Sigmoid colon (tissue), 7 donors: Measurements from ENCODE around the gene HES5. TPM values are rescaled to one million over a fixed set of nuclear protein-coding genes. Genes with fewer than 3 reads are reported as not detected.

Source experiments
- DNase-seq: peaks from one replicate; pipeline ENCODE4 v3.0.0-alpha.2; 2019
- H3K27ac ChIP-seq, 4 donors: fragments of 200-600 bp; sonication (generic); one replicate each; pipeline ENCODE4 v1.5.1; 2016 to 2019; ENCODE audit warnings: mild to moderate bottlenecking in 1 of 4
- H3K27me3 ChIP-seq, 3 donors: fragments of 200-600 bp; sonication (generic); one replicate each; pipeline ENCODE4 v1.5.1; 2019; ENCODE audit warnings: mild to moderate bottlenecking in 1 of 3
- H3K36me3 ChIP-seq, 4 donors: fragments of 200-600 bp; sonication (generic); one replicate each; pipeline ENCODE4 v1.5.1; 2016 to 2019
- H3K4me1 ChIP-seq, 4 donors: fragments of 200-600 bp; sonication (generic); one replicate each; pipeline ENCODE4 v1.5.1; 2017 to 2019
- H3K4me3 ChIP-seq, 4 donors: fragments of 200-600 bp; sonication (generic); one replicate each; pipeline ENCODE4 v1.5.1; 2017 to 2019; ENCODE audit warnings: mild to moderate bottlenecking in 2 of 4, moderate library complexity in 1 of 4
- H3K9me3 ChIP-seq, 4 donors: fragments of 200-600 bp in 3 of 4; sonication (generic) in 3 of 4; one replicate each; pipeline versions ENCODE4 v1.5.1 to v1.6.1; 2013 to 2019
- CTCF ChIP-seq, 4 experiments: fragments of 450-650 bp in 3 of 4; fragments of 200-600 bp in 1 of 4; IDR thresholded peaks; one replicate each; pipeline ENCODE4 v1.5.1; 2016 to 2019; ENCODE audit warnings: antibody characterized with exemption in 4 of 4, mild to moderate bottlenecking in 3 of 4, moderate library complexity in 2 of 4
- EP300 ChIP-seq, 4 donors: sonication (generic); formaldehyde crosslinking; IDR thresholded peaks; one replicate each; pipeline ENCODE4 v1.6.1; 2017; ENCODE audit warnings: antibody characterized with exemption in 4 of 4
- POLR2A ChIP-seq, 2 donors: fragments of 450-650 bp; IDR thresholded peaks; one replicate each; pipeline ENCODE4 v1.6.1; 2016; ENCODE audit warnings: antibody characterized with exemption in 2 of 2, mild to moderate bottlenecking in 2 of 2, moderate library complexity in 2 of 2
- POLR2AphosphoS5 ChIP-seq, 4 donors: sonication (generic); formaldehyde crosslinking; IDR thresholded peaks; one replicate each; pipeline ENCODE4 v1.6.1; 2017; ENCODE audit warnings: antibody characterized with exemption in 4 of 4
- WGBS, 2 donors: extraction: QIAGEN DNeasy Blood & Tissue Kit; methylation state at CpG; one replicate each; pipeline ENCODE4 v1.1.7; 2013; 5-methylcytosine and 5-hydroxymethylcytosine counted together
- intact Hi-C: fragments of 100-400 bp; cut with DNase I; formaldehyde crosslinking; loops from one replicate; pipeline ENCODE4 v1.15.1; 2023
- polyA plus RNA-seq, 3 donors: library from polyadenylated mRNA; stranded (reverse); fragments of 200-250 nt; gene quantifications; one replicate each; pipeline ENCODE4 v1.2.3, GENCODE V29; 2013
- total RNA-seq, 4 donors: library from RNA; depleted of rRNA; stranded (reverse); fragments of >200 nt; gene quantifications; one replicate each; pipeline ENCODE4 v1.1.0, GENCODE V29; 2016
- donor health status: healthy with polysubstance abuse.
- donor health status: Bipolar disorder and iron deficiency.
- donor health status: healthy.

HES5 gene
- total and polyA plus RNA-seq, 7 donors = 0.36 to 1.2 (median 0.61) TPM; not detected in 4

GRCh38 chr1:2520206-2520605 lies 9.9 kb downstream of the HES5 start:
- H3K36me3 ChIP-seq = peaks cover 53 to 66% (median 61%) of the 10 kb centered on the region in 4 donors
- intact Hi-C loops = loop anchor here (10.0 kb wide), 1 partner anchor 125 kb away; no protein-coding TSS in a partner anchor
- no peak overlapping the region for H3K27ac ChIP-seq
- peaks cover 0 to 24% (median 24%) of the 10 kb centered on the region in 4 donors for H3K4me1 ChIP-seq
- no peaks in the 10 kb centered on the region for H3K9me3 ChIP-seq
- no peaks in the 10 kb centered on the region for H3K27me3 ChIP-seq
- TF ChIP-seq EP300 (IDR thresholded peaks at IDR 0.05) = no peak
- no peak for TF ChIP-seq CTCF (IDR thresholded peaks at IDR 0.05)
- no peak for TF ChIP-seq POLR2AphosphoS5 (IDR thresholded peaks at IDR 0.05)
- TF ChIP-seq POLR2A (IDR thresholded peaks at IDR 0.05) = no peak
- 96 to 97% methylated on average over 20 of the region's 20 CpGs for WGBS, 2 donors
- DNase-seq = no peak
- H3K4me3 ChIP-seq = no peak overlapping the region

- 93 to 95% methylated on average over 30 of the region's 30 CpGs for WGBS, 2 donors
- Histone ChIP-seq H3K27me3 (no peaks in the 10 kb centered on the region), H3K4me1 (peaks cover 0 to 19% (median 19%) of the 10 kb centered on the region in 4 donors), H3K9me3 (no peaks in the 10 kb centered on the region), H3K27ac (no peak overlapping the region), H3K36me3 (peaks cover 58 to 71% (median 66%) of the 10 kb centered on the region in 4 donors), H3K4me3 (no peak overlapping the region)
- TF ChIP-seq CTCF (IDR thresholded peaks at IDR 0.05) (no peak), EP300 (IDR thresholded peaks at IDR 0.05) (no peak), POLR2A (IDR thresholded peaks at IDR 0.05) (no peak), POLR2AphosphoS5 (IDR thresholded peaks at IDR 0.05) (no peak)
- intact Hi-C loops = loop anchor here (10.0 kb wide), 1 partner anchor 125 kb away; no protein-coding TSS in a partner anchor
- no peak for DNase-seq
Measured at GRCh38 chr1:2519729-2520128, 10.3 kb downstream of the HES5 start.

GRCh38 chr1:2519029-2519685 lies 10.9 kb downstream of the HES5 start:
- intact Hi-C loops = no loop called here
- Histone ChIP-seq H3K4me1 (peaks cover 0 to 14% (median 13%) of the 10 kb centered on the region in 4 donors), H3K27ac (no peak overlapping the region), H3K36me3 (peaks cover 60 to 76% (median 69%) of the 10 kb centered on the region in 4 donors), H3K27me3 (no peaks in the 10 kb centered on the region), H3K4me3 (no peak overlapping the region), H3K9me3 (no peaks in the 10 kb centered on the region)
- no peak for DNase-seq
- WGBS, 2 donors = 94% methylated on average over 25 of the region's 25 CpGs
- no peak for TF ChIP-seq EP300 (IDR thresholded peaks at IDR 0.05)

- no peaks in the 10 kb centered on the region for H3K27me3 ChIP-seq
- TF ChIP-seq POLR2AphosphoS5 (IDR thresholded peaks at IDR 0.05) = no peak
- TF ChIP-seq CTCF (IDR thresholded peaks at IDR 0.05) = no peak
- no peak for TF ChIP-seq EP300 (IDR thresholded peaks at IDR 0.05)
- no peak for TF ChIP-seq POLR2A (IDR thresholded peaks at IDR 0.05)
- no peak overlapping the region for H3K27ac ChIP-seq
- 97% methylated on average over 26 of the region's 26 CpGs for WGBS, 2 donors
- peaks cover 0 to 7% (median 7%) of the 10 kb centered on the region in 4 donors for H3K4me1 ChIP-seq
- intact Hi-C loops = no loop called here
- DNase-seq = no peak
- no peak overlapping the region for H3K4me3 ChIP-seq
- H3K9me3 ChIP-seq = no peaks in the 10 kb centered on the region
- peaks cover 66 to 83% (median 76%) of the 10 kb centered on the region in 4 donors for H3K36me3 ChIP-seq
Measured at GRCh38 chr1:2518528-2518927, 11.5 kb downstream of the HES5 start.

- Histone ChIP-seq H3K9me3 (no peaks in the 10 kb centered on the region), H3K27ac (no peak overlapping the region), H3K4me3 (no peak overlapping the region), H3K27me3 (no peaks in the 10 kb centered on the region), H3K4me1 (peaks cover 0 to 2% (median 1%) of the 10 kb centered on the region in 4 donors), H3K36me3 (peaks cover 72 to 88% (median 81%) of the 10 kb centered on the region in 4 donors)
- WGBS, 2 donors = 96 to 97% methylated on average over 17 of the region's 17 CpGs
- TF ChIP-seq EP300 (IDR thresholded peaks at IDR 0.05) = no peak
- no peak for TF ChIP-seq CTCF (IDR thresholded peaks at IDR 0.05)
- intact Hi-C loops = no loop called here
- DNase-seq = no peak
Measured at GRCh38 chr1:2517966-2518365, 12.1 kb downstream of the HES5 start.
